Colonic mucosa (tissue), 4 donors: Measurements from ENCODE around the gene RBP5. TPM values are rescaled to one million over a fixed set of nuclear protein-coding genes. Genes with fewer than 3 reads are reported as not detected.

Experiments used
- DNase-seq: peaks from one replicate; pipeline ENCODE4 v3.0.0-alpha.2; 2020
- H3K27ac ChIP-seq: fragments of 200-600 bp; one replicate; pipeline ENCODE4 v1.8.0; 2021
- H3K27me3 ChIP-seq: fragments of 200-600 bp; one replicate; pipeline ENCODE4 v1.8.0; 2021
- H3K36me3 ChIP-seq: fragments of 200-600 bp; one replicate; pipeline ENCODE4 v1.8.0; 2021
- H3K4me1 ChIP-seq: fragments of 200-600 bp; one replicate; pipeline ENCODE4 v1.8.0; 2021; ENCODE audit warnings: mild to moderate bottlenecking
- H3K4me3 ChIP-seq: fragments of 200-600 bp; one replicate; pipeline ENCODE4 v1.8.0; 2021
- H3K9ac ChIP-seq, 2 donors: one replicate each; pipeline ENCODE4 v1.7.0; 2013; ENCODE audit warnings: control low read depth in 2 of 2, low read depth in 2 of 2, low read length in 2 of 2
- H3K9me3 ChIP-seq: fragments of 200-600 bp; one replicate; pipeline ENCODE4 v1.8.0; 2021
- CTCF ChIP-seq: fragments of 200-600 bp; IDR thresholded peaks from one replicate; pipeline ENCODE4 v1.8.0; 2022; ENCODE audit warnings: antibody characterized with exemption, mild to moderate bottlenecking
- intact Hi-C: fragments of 100-400 bp; cut with DNase I; formaldehyde crosslinking; loops from one replicate; pipeline ENCODE4 v1.14.1; 2022
- total RNA-seq, 2 donors: library from RNA; stranded (reverse); fragmentation: NEBNext Ultra II Directional in 1 of 2; extraction: Animal tissue kit (Norgen Biotek cat#: 25700) in 1 of 2; gene quantifications; one replicate each; pipeline ENCODE4 v1.2.1, GENCODE V29; 2021
- donor health status: healthy.
- donor health status: DM: no; HTN: no; CAD: no.
- donor health status: DM: no; HTN: no; CAD: no.

Gene RBP5
- total RNA-seq, 2 donors from 2014 or later = 2.4 to 3.7 TPM

DNA sequence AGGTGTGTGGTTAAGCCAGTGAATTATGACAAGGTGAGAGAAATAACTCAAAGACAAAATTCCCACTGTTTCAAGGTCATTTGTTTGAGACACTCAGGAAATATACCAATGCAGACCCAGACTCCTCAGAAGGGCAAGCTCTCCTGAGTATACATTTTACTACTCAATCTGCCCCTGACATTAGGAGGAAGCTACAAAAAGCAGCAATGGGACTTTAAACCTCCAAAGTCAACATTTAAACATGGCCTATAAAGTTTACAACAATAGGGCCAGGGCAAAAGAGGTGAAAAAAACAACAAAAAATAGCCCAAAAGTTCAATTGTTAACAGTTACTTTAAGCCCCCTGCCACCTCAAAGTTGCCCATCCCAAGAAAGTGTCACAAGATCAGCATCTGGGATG, 41.3 kb upstream of the RBP5 start:
- no peaks in the 10 kb centered on the region for H3K27me3 ChIP-seq
- DNase-seq = no peak
- H3K4me3 ChIP-seq = no peak overlapping the region
- intact Hi-C loops = no loop called here
- no peaks in the 10 kb centered on the region for H3K4me1 ChIP-seq
- H3K9ac ChIP-seq = no peak overlapping the region
- no peak for TF ChIP-seq CTCF
- no peaks in the 10 kb centered on the region for H3K9me3 ChIP-seq
- no peaks in the 10 kb centered on the region for H3K36me3 ChIP-seq
- no peak overlapping the region for H3K27ac ChIP-seq

GRCh38 chr12:7162691-7163114, 34.0 kb upstream of the RBP5 start:
- Histone ChIP-seq H3K4me3 (no peak overlapping the region), H3K9me3 (no peaks in the 10 kb centered on the region), H3K27me3 (no peaks in the 10 kb centered on the region), H3K4me1 (no peaks in the 10 kb centered on the region), H3K9ac (no peak overlapping the region), H3K27ac (no peak overlapping the region), H3K36me3 (no peaks in the 10 kb centered on the region)
- intact Hi-C loops = no loop called here
- TF ChIP-seq CTCF = peak; percentile 36
- DNase-seq = peak; percentile 36

DNA sequence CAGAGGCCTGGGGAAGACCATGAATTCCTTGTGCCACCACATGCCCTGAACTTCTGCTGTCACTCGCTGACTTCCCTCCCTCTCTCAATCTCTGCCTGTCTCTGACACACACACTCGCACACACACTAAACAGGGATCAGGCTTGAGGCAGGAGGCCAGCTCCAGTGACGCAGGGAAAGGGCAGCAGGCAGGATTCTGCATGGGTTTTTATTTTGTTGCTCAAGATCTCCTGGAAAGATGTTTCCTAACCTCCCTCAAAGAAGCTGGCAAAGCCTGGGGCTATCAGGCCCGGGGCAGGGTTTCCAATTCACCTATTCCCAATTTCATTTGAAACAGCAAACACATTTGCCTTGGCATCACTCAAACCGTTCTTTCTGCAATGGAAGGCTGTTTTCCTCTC, 33.1 kb upstream of the RBP5 start:
- no peak for TF ChIP-seq CTCF
- Histone ChIP-seq H3K36me3 (no peaks in the 10 kb centered on the region), H3K4me3 (no peak overlapping the region), H3K27me3 (no peaks in the 10 kb centered on the region), H3K9me3 (no peaks in the 10 kb centered on the region), H3K9ac (no peak overlapping the region), H3K27ac (no peak overlapping the region), H3K4me1 (no peaks in the 10 kb centered on the region)
- intact Hi-C loops = no loop called here
- no peak for DNase-seq

DNA sequence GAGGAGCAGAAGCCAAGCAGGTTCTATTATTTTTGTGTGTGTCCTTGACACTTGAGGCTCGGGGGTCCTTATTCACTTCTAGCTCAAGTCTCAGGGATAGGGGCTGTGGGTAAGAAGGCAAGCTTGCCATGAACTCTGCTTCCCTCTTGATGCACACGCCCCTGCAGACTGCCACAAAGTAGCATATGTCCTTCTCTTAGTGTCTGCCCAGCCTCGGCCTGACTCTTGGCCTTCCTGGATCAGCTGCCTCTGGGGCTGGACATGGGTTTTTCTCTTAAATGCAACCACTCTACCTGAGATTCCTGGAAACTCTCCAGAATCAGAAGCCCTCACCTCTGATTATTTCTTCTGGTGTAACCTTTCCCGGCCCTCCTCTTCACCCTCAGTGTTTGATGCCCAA, 32.6 kb upstream of the RBP5 start:
- DNase-seq = no peak
- Histone ChIP-seq H3K9me3 (no peaks in the 10 kb centered on the region), H3K4me3 (no peak overlapping the region), H3K36me3 (no peaks in the 10 kb centered on the region), H3K27ac (no peak overlapping the region), H3K4me1 (no peaks in the 10 kb centered on the region), H3K9ac (no peak overlapping the region), H3K27me3 (no peaks in the 10 kb centered on the region)
- no peak for TF ChIP-seq CTCF
- intact Hi-C loops = no loop called here

GRCh38 chr12:7160183-7160582, 31.5 kb upstream of the RBP5 start:
- Histone ChIP-seq H3K27me3 (no peaks in the 10 kb centered on the region), H3K4me3 (no peak overlapping the region), H3K36me3 (no peaks in the 10 kb centered on the region), H3K9ac (no peak overlapping the region), H3K4me1 (no peaks in the 10 kb centered on the region), H3K9me3 (no peaks in the 10 kb centered on the region), H3K27ac (no peak overlapping the region)
- no peak for TF ChIP-seq CTCF
- no peak for DNase-seq
- intact Hi-C loops = no loop called here
